ENCODE data around the gene HIBADH. TPM values are rescaled to one million over a fixed set of nuclear protein-coding genes. Genes with fewer than 3 reads are reported as not detected.

Gene HIBADH
- total and polyA plus RNA-seq, 3 donors from 2014 or later: 49.8 to 77.4 (median 69.9) TPM

- DNase-seq: no peak
- H3K27ac ChIP-seq: no peak overlapping the region
- no peaks in the 10 kb centered on the region for H3K9me3 ChIP-seq
- H3K27me3 ChIP-seq: no peaks in the 10 kb centered on the region
- H3K36me3 ChIP-seq (ENCODE audit: low read depth, missing control alignments): no peaks in the 10 kb centered on the region
- intact Hi-C loops (cut with DNase I; ENCODE audit: low total_unique reads): no loop called here
- H3K4me3 ChIP-seq: no peak overlapping the region
- 88 to 100% methylated on average over 1 of the region's 1 CpG for WGBS, 2 donors
- no peaks in the 10 kb centered on the region for H3K4me1 ChIP-seq
- TF ChIP-seq CTCF (IDR thresholded peaks at IDR 0.05) (no peak), POLR2A (IDR thresholded peaks at IDR 0.05) (no peak)
Observed at GRCh38 chr7:27685209-27685608, 22.5 kb upstream of the HIBADH start.

- DNase-seq: no peak
- H3K4me3 ChIP-seq: no peak overlapping the region
- H3K27me3 ChIP-seq: no peaks in the 10 kb centered on the region
- intact Hi-C loops (cut with DNase I; ENCODE audit: low total_unique reads): no loop called here
- H3K9me3 ChIP-seq: no peaks in the 10 kb centered on the region
- H3K4me1 ChIP-seq: no peaks in the 10 kb centered on the region
- TF ChIP-seq POLR2A (IDR thresholded peaks at IDR 0.05): no peak
- TF ChIP-seq CTCF (IDR thresholded peaks at IDR 0.05): no peak
- H3K27ac ChIP-seq: no peak overlapping the region
- 96 to 97% methylated on average over 4 of the region's 4 CpGs for WGBS, 2 donors
- no peaks in the 10 kb centered on the region for H3K36me3 ChIP-seq (ENCODE audit: low read depth, missing control alignments)
Observed at GRCh38 chr7:27684491-27684890, 21.8 kb upstream of the HIBADH start.

GRCh38 chr7:27680610-27681009 is 17.9 kb upstream of the HIBADH start:
- intact Hi-C loops (cut with DNase I; ENCODE audit: low total_unique reads): no loop called here
- WGBS, 2 donors: 53 to 96% methylated on average over 1 of the region's 1 CpG

DNA sequence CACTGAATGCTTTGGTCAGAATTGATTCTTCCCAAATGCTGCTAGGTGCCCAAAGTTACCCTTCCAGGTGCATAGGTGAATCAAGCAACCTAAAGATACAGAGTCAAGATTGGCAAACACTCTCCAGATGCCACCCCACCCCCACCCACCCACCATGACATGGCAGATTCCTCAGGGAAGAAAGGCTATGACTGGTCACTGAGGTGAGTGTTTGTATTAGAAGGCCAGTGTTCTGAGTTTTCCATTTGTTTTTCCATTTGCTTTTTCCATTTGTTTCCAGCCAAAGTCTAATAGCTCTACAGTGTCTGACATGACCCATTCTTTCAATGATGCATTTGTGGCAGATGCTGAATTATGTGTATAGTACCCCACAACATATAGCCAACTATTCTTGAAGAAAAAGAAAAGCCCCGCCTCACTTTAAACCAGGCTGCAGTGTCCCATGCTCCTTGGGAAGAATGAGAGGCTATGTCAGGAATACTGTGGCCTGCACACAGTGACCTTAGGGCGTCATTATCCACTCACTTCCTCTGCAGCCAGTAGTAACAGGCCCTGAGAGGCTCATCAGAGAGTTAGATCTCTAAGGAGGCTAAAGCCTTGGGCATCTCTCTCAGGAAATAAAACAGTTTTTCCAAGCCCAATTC is 16.1 kb upstream of the HIBADH start:
- H3K27ac ChIP-seq: no peak overlapping the region
- WGBS, 2 donors: 75 to 84% methylated on average over 2 of the region's 2 CpGs
- H3K27me3 ChIP-seq: no peaks in the 10 kb centered on the region
- no peak for TF ChIP-seq CTCF (IDR thresholded peaks at IDR 0.05)
- TF ChIP-seq POLR2A (IDR thresholded peaks at IDR 0.05): no peak
- DNase-seq: no peak
- H3K4me1 ChIP-seq: no peaks in the 10 kb centered on the region
- H3K9me3 ChIP-seq: no peaks in the 10 kb centered on the region
- no peaks in the 10 kb centered on the region for H3K36me3 ChIP-seq (ENCODE audit: low read depth, missing control alignments)
- intact Hi-C loops (cut with DNase I; ENCODE audit: low total_unique reads): no loop called here
- no peak overlapping the region for H3K4me3 ChIP-seq

More at GRCh38 chr7:27680610-27681009, 17.9 kb upstream of the HIBADH start:
- H3K27me3 ChIP-seq: no peaks in the 10 kb centered on the region
- no peaks in the 10 kb centered on the region for H3K4me1 ChIP-seq
- TF ChIP-seq POLR2A (IDR thresholded peaks at IDR 0.05) (no peak), CTCF (IDR thresholded peaks at IDR 0.05) (no peak)
- H3K27ac ChIP-seq: no peak overlapping the region
- H3K9me3 ChIP-seq: no peaks in the 10 kb centered on the region
- H3K36me3 ChIP-seq (ENCODE audit: low read depth, missing control alignments): no peaks in the 10 kb centered on the region
- H3K4me3 ChIP-seq: no peak overlapping the region
- no peak for DNase-seq

Data from testis (tissue), 3 donors.